ENCODE data around the gene IQCB1.
"Not testable (repeated sequence)": the region's sequence is repeated elsewhere in the genome, so short reads cannot be mapped to it uniquely, and the experiment has no call there.

IQCB1 gene

DNA sequence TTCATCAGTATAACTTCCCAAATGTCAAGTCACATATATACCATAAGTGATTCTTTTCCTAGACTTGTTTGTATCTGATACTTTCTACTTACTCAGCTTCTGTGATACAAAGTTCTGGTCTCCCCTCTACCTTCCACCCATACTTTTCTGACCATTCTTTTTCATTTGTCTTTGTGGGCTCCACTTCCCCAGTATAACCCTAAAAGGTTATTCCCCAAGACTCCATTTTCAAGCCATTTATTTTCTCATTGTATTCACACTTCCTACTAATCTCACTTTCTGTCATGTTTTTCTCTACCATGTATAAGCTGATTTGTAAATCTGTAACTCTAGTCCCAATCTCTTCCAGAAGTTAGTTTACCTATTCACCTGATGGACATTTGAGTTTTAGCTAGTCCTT lies 34.0 kb downstream of the IQCB1 start:
- no peak for DNase-seq

DNA sequence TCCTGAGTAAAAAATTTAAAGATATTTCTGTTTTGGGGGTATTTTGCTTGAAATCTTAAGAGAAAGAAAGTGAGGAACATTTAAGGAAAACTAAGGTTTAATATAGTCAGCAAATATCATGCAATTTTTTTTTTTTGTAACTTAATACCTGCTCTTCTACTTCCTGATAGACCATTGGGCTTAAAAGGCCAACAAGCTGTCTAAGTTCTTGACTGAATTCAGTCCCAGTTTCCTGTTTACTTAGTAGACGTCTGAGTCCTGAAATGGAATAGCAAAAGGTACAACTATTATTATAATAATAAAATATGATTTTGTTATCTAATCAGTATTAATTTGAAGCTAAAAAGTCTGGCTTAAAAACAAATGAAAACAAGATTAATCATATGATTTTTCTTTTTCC lies 37.9 kb downstream of the IQCB1 start:
- DNase-seq: no peak

GRCh38 chr3:121794264-121794983 lies 40.4 kb downstream of the IQCB1 start:
- DNase-seq: no peak

DNA sequence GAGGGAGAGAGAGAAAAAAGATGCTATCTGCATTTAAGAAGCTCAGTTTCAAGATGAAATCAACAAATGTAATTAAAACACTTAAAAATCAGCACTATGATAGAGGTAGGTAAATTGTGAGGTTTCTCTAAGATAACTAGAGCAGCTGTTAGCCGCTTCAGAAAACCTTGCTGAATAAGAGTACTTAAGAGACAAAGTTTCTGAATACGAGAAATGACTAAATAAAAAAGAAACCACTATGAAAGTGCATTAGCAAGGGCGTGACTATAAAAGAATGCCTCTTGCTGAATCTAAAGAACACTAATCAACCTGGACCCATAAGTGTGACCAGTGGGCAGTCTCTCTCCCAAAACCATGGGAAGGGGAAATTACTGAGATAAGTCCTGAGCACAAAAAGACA lies 41.8 kb downstream of the IQCB1 start:
- no peak for DNase-seq

GRCh38 chr3:121786485-121786884 lies 48.4 kb downstream of the IQCB1 start:
- no peak for DNase-seq

DNA sequence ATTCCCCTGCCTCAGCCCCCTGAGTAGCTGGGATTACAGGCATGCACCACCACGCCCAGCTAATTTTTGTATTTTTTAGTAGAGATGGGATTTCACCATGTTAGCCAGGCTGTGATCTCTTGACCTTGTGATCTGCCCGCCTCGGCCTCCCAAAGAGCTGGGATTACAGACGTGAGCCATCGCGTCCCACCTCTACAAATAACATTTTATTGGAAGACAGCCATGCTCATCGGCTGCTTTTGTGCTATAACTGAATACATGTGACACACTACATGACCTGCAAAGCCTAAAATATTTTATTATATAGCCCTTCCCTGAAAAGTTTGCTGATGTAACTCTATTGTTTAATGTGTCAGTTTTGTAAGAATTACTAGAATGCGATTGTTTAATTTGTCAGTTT lies 52.1 kb downstream of the IQCB1 start:
- DNase-seq: not testable (repeated sequence)

DNA sequence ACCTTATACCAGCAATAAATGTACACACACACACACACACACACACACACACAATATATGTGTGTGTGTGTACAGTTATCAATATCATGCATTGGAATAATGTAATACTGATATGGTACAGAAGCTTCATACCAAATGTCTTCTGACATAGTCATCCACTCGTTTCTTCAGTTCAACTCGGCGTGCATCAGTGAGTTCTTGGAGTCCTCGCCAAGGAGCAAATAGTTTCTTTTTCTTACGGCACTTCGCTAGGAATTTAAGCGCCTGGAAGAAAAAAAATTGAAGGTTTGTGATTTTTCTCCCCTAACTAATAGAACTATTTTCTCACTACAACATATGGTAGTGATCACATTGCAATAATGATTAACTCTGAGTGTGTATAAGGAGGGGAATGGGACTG lies 53.2 kb downstream of the IQCB1 start:
- no peak for DNase-seq

DNA sequence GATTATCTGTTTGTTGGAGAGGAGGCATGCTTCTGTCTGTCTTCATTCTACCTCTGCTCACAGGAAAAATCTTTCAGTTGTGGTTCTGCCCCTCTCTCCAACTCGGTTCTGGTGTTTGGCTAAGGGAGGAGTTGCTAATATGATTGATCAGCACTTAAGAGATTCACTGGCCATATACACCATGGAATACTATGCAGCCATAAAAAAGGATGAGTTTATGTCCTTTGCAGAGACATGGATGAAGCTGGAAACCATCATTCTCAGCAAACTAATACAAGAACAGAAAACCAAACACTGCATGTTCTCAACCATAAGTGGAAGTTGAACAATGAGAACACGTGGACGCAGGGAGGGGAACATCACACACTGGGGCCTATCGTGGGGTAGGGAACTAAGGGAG lies 59.8 kb downstream of the IQCB1 start:
- DNase-seq: not testable (repeated sequence)

DNA sequence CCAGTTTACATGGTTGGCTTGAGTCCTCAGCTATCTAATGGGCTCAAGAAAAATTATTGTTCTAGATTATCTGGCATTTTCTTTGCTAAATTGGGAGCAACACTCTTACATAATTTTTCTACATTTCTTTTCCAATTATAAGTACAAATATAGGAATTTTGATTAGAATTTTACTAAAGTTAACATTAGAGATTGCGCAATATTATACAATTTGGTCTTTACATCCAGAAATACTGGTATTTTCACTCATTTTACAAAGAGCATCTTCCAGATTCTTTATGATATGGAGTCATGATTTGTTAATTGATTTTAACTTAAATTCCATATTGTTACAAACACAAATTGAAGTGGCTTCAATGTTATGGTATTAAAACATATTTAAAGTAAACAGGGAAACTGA lies 65.6 kb downstream of the IQCB1 start:
- no peak for DNase-seq

GRCh38 chr3:121768452-121768851 lies 66.4 kb downstream of the IQCB1 start:
- no peak for DNase-seq

GRCh38 chr3:121759541-121760202 lies 75.2 kb downstream of the IQCB1 start:
- DNase-seq: no peak

GRCh38 chr3:121758727-121759450 lies 76.0 kb downstream of the IQCB1 start:
- DNase-seq: no peak

- DNase-seq: no peak
Observed at GRCh38 chr3:121757812-121758545, 76.9 kb downstream of the IQCB1 start.

DNA sequence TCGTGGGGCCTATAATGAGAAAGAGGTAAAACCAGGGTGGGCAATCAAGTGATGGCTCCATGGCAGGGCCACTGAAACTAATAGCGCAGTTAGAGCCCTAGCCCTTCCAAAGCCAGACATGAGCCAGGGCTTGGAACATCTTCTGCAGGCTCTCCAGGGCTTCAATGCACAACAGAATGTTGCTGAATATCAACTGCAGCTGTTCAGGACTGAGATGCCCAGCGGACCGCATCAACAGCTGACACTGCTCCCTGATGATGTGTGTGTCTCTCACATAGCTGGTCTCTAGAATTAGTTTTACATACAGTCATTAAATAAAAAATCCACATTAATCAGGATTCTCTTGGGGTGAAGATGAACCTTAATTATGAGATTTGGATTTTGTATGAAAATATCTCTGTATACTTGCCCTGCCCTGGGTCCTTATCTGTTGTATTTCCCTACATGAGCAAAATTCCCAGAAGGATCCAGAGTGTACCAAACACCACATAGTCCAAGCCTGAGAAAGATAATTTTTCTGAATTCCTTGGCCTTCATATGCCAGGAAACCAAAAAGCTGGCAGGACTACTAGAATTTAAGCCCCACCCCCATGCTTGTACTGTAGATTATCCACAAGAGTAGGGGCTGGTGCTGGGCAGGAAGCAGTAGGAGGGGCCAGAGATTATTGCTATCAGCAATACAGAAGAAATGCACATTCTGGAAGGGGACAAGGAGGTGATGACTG lies 77.6 kb downstream of the IQCB1 start:
- DNase-seq: no peak

GRCh38 chr3:121752772-121753171 lies 82.1 kb downstream of the IQCB1 start:
- no peak for DNase-seq

GRCh38 chr3:121752261-121752660 lies 82.6 kb downstream of the IQCB1 start:
- no peak for DNase-seq

GRCh38 chr3:121750087-121750415 lies 84.8 kb downstream of the IQCB1 start:
- DNase-seq: no peak

- peak; percentile 93 for DNase-seq
Observed at GRCh38 chr3:121749276-121750086, 85.4 kb downstream of the IQCB1 start, which contains the start of gene GOLGB1. TSS of gene GOLGB1 (minus strand) at chr3:121749741. CDS start at chr3:121730971, 18,770 bp downstream.

DNA sequence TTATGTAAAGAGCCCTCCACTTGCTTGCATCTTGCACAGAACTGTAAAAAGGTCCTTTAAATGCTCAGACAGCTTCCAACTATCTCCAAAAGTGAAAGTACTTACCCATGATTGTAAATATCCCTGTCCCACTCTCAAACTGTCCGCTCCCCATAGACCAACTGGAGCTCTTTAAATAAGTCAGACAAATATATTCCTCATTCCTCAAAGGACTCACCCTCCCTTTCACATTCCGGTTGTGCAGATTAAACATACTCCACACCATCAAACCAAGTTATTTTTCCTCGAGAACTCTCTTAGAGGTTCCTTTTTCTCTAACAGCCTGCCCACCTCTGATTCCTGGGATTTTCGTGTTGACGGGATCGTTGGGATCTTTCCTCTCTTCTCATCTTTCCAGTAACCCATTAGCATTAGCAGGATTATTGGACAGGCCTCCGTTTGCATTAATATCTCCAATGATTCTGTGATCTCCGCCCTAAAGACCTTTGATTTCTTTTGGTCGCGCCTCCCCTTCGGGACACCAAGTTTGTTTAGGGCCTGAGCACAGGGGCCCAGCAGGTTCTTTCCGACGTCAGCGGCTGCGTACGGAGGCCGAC lies 86.1 kb downstream of the IQCB1 start:
- no peak for DNase-seq

DNA sequence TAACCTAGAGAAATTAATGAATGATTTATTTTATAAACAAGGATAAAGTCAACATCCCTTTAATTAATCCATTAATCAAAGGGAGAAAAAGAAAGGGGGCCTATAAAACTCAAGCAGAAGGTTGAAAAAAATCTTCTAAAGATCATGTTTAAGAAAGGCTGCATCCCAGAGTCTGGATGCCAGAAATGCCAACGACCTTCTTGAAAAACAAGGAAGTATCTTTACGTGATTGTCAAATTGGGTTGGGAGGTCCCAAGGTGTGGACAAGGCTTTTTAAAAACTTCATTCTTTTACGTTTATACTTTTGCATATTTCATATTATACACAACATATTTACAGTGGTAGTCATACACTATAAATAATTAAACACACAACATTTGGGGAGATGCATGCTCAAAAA lies 86.9 kb downstream of the IQCB1 start:
- DNase-seq: no peak

DNA sequence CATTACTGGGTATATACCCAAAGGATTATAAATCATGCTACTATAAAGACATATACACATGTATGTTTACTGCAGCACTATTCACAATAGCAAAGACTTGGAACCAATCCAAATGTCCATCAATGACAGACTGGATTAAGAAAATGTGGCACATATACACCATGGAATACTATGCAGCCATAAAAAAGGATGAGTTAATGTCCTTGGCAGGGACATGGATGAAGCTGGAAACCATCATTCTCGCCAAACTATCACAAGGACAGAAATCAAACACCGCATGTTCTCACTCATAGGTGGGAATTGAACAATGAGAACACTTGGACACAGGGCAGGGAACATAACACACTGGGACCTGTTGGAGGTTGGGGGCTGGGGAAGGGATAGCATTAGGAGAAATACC lies 91.8 kb downstream of the IQCB1 start:
- not testable (repeated sequence) for DNase-seq
